T-helper 1 cell treated with Interleukin-12 subunit alpha and Interleukin-12 subunit beta and Interleukin-4 antibody, amounts not matched to agents 30 ng/mL and 1 ng/mL, for 36 hours (primary cell): Measurements from ENCODE around the gene SLITRK3. TPM values are rescaled to one million over a fixed set of nuclear protein-coding genes. Genes with fewer than 3 reads are reported as not detected.

Experiments
- intact Hi-C: fragments of 100-400 bp; cut with micrococcal nuclease; formaldehyde crosslinking; loops from one replicate; pipeline ENCODE4 v1.15.1; 2024
- total RNA-seq: library from RNA; stranded (reverse); gene quantifications from 2 replicates; pipeline ENCODE4 v1.2.3, GENCODE V29; 2022

Gene SLITRK3, protein sequence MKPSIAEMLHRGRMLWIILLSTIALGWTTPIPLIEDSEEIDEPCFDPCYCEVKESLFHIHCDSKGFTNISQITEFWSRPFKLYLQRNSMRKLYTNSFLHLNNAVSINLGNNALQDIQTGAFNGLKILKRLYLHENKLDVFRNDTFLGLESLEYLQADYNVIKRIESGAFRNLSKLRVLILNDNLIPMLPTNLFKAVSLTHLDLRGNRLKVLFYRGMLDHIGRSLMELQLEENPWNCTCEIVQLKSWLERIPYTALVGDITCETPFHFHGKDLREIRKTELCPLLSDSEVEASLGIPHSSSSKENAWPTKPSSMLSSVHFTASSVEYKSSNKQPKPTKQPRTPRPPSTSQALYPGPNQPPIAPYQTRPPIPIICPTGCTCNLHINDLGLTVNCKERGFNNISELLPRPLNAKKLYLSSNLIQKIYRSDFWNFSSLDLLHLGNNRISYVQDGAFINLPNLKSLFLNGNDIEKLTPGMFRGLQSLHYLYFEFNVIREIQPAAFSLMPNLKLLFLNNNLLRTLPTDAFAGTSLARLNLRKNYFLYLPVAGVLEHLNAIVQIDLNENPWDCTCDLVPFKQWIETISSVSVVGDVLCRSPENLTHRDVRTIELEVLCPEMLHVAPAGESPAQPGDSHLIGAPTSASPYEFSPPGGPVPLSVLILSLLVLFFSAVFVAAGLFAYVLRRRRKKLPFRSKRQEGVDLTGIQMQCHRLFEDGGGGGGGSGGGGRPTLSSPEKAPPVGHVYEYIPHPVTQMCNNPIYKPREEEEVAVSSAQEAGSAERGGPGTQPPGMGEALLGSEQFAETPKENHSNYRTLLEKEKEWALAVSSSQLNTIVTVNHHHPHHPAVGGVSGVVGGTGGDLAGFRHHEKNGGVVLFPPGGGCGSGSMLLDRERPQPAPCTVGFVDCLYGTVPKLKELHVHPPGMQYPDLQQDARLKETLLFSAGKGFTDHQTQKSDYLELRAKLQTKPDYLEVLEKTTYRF
- total RNA-seq, result not detected in 2 replicates

DNA sequence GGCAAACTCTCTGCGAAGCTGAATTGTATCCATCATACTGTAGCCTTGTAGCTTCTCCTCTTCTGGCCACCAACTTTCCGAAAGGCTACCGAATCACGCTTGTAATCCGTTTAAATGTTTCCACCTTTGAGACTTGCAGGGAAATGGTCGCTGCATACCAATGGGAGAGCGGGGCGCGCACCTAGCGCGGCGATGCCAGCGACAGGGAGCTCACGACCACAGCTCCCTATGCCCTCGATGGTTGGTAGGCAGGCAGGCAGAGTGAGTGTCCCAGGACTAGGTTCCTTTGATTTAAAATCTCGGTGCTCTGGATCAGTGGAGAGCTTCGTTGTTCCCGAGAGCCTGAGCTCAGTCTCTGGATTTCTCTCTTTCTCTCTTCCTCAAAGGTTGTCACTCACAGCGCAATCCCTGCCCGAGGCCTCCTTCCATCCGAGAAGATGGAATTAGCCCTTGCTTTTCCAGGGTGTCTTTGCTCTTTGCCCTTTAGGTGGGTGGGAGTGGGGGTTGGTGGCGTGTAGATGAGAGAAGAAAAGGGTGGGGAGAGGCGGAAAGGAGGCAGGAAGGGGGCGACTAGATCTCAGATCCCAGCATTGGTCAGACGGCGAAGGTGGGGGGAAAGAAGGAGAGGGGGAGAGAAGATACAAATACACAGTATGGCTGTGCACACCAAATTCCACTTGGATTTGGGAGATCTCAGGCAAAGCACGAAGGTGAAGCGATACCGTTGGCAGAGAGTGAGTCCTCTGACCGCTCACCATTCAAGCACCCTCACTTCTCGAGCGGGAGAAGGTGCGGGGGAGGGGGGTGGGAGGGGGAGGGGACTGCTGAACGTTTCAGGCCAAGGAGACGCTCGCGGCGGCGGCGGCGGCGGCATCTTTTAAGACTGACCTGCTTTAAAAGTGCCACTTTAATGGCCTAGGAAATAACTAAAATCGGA lies at the start of gene SLITRK3:
TSS of gene SLITRK3 (minus strand) at position 745 of the 937 bp plus-strand sequence. CDS start 5,554 bp downstream, outside the sequence.
- intact Hi-C loops, result no loop called here

DNA sequence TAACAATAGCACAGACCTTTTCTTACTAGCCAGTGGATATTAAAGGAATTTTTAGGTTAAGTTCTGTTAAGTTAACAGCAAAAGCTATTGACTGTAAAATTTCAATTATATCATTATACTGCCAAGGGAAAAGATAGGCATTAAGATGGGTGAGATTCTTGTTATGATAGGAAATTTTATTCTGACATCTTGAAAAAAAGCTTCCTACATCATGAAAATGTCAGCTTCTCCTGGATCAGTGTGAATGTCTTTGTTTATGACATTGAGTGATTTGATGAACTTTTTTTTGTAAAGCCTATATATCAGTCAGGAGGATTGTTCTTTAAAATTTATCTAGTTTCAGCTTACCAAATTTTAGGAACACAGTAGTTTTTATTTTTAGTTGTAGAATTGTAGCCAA lies 47.4 kb upstream of the SLITRK3 start:
- intact Hi-C loops, result no loop called here

DNA sequence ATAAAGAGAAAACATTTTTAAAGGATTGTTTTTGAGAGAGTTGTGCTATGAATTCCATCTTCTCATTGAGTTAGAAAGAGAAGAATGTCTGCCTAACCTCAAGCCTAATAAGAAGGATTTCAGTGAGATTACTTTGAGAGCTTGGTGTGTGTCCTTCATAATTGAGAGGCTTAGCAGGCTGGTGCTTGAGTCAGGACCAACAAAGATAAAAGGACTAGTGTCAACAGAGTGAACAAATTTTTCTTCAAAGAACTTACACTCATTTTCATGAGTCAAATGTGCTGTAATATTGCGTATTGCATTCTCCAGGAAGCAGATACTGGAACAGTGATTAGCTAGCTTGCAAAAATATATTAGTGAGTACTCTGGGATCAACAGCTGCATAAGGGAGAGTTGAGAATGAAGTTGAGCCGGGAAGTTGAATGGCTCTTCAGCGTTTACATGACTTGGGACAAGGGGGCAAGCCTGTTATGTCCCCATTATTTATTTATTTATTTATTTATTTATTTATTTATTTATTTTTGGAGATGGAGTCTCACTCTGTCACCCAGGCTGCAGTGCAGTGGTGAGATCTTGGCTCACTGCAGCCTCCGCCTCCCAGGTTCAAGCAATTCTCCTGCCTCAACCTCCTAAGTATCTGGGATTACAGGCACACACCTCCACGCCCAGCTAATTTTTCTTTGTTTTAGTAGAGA lies 37.5 kb upstream of the SLITRK3 start:
- intact Hi-C loops, result no loop called here

DNA sequence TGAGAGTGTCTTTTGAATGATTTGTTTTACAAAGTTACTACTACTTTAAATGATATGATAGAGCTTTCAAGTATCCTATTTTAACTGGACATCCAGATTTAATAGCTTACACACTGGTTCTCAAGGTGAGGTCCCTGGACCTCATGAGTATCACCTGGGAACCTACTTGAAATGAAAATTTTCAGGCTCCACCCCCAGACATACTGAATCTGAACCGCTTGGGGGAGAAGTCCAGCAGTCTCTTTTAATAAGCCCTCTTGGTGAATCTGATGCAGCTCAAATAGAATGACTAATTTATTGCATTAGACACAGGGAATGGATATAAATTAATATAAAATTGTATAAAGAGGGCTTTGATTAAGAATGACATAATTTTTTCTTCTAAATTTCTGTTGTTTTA lies 29.4 kb upstream of the SLITRK3 start:
- intact Hi-C loops, result no loop called here

DNA sequence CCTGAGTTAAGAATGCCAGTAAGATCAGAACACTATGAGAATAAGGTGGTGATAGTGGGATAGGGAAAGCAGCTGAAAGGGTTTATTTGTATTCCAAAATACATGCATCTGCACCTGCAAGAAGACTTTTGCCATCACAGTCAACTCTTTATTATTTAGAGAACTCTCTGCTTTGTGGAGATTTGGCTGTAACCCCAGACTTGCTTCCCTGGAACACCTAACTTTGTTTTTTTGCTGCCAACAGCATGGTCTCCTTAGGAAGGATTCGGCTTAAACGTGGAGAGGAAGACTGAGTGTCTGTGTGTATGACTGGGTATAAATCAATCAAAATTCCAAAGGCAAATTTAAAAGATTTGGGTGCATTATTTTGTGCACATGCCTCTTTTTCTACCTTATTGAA lies 21.6 kb upstream of the SLITRK3 start:
- intact Hi-C loops, result no loop called here

DNA sequence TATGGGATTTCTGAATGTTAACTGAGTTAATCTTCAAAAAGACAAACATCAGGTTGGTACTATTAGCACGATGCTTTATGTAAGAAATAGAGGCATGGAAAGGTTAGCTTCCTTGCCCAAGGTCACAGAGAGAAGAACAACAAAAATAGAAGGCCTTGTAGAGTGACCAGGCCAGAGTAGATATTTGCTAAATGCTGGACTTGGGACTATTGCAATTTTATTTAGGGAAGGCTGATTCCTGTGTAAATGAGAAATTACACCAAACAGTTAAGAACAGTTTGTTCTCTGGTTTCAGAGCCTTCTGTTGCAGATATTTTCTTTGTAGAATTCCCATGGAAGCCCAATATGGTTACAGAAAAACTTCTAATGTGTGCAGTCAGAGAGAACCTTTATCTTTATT lies 16.4 kb upstream of the SLITRK3 start:
- intact Hi-C loops, result no loop called here

DNA sequence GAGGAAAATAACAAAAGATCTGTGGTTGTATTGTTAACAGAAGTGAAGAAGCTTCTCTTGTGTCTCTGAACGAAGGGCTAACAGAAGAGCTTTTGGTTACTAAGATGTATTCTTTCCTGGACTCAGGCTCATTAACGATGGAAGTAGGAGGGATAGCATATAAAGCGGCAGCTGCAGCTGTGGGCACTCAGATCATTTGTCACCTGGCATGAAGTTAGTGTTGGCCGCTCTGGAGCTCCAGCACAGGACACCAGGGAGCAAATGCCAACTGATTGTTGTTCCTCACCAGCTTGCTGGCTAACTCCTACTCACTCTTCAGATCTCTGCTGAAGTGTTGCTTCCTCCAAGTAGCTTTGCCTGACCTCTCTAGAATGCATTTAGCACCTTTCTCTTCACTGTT lies 15.5 kb upstream of the SLITRK3 start:
- intact Hi-C loops, result no loop called here

DNA sequence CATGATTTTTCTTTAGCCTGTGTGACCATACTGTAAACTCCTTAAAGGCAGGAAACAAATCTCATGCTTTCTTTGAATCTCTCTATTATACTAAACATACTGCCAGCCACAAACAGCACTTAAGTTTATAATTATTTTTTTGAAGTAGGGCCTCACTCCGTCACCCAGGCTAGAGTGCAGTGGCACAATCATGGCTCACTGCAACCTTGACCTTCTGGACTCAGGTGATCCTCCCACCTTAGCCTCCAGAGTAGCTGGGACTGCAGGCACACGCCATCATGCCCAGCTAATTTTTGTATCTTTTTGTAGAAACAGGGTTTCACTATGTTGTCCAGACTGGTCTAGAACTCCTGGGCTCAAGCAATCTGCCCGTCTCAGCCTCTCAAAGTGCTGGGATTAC lies 14.5 kb upstream of the SLITRK3 start:
- intact Hi-C loops, result no loop called here

DNA sequence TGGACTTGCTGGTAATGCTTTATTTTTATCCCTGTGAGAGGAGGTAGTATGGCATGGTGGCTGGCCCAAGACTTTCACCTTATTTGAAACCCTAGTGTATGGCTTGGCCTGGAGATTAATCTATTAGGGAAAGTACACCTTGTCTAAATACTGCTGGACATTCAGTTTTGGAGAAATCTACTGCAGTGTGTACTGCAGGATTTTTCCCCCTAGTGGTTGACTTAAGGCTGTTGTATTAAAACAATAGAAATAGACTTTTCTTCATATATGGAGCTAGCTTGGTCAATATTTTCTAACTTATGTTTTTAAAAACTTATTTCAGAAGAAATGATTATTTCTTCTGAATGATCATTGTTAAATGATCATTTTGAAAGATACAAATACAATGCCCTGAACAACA lies 13.9 kb upstream of the SLITRK3 start:
- intact Hi-C loops, result no loop called here

DNA sequence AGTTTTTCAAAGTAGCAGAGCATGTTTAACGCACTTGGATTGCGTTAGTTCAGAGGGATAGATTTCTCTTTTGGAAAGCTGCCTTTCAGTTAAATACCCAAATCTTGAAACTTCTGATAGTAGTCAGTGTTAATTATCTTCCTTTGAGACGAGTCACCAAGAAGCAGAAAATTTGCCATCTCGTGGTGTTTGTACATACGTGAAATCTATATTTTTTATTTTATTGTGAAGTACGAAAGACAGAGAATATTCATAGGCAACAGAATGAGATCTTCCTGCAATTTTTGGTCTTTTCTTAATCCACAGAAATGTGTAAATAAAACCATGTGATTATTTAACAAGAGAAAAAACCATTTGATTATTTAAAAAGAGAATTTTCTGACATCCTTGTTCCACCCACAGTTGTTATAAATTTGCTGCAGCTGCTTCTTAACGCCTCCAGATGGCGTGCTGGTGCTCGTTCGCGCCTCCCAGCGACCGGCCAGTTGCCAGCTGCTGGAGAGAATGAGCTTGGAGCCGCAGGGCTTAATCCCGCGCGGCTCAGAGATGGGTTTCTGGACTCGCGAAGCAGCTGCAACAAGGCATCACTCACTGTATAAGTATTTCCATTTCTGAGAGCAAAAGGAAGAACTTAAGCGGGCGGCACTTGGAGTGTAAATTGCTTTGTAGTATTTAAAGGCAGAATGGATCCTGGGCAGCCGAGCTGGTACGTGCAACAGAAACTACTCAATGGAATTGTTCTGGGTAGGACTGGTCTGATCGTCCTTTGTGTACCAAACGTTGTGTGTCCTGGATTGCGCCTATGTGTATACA lies 10.5 kb upstream of the SLITRK3 start:
- intact Hi-C loops, result no loop called here

DNA sequence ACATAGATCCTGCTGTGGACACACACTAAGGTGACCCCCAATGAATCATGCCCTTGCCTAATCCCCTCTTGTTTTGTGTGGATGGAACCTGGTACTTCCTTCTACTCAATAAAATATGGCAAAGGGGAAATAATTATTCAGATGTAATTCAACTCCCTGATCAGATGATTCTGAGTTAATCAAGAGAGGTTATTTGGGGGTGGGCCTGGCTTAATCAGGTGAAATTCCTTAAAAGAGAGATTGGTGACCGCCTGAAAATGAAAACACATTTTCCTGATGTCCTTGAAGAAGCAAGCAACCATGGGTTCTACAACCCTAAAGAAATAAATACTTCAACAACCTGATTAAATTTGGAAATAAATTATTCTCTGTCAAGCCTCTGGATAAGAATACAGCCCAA lies 8.3 kb upstream of the SLITRK3 start:
- intact Hi-C loops, result no loop called here

DNA sequence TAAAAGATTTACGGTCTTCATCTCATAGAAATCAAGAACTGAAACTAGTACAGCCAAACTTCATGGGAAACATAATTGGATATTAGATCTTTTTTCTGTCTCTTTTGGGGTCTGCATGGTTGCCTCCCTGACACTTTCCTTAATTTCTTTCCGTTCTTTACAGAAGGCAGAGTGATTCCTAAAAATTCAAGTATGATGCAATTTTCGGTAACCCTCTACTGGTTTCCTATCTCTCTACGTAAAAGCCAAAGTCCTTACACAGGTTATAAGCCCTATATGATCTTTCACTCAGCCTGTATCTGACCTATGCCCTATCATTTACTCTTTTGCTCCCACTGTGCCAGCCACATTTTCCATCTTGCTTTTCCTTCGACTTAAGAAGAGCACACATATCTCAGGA lies 6.8 kb upstream of the SLITRK3 start:
- intact Hi-C loops, result no loop called here

DNA sequence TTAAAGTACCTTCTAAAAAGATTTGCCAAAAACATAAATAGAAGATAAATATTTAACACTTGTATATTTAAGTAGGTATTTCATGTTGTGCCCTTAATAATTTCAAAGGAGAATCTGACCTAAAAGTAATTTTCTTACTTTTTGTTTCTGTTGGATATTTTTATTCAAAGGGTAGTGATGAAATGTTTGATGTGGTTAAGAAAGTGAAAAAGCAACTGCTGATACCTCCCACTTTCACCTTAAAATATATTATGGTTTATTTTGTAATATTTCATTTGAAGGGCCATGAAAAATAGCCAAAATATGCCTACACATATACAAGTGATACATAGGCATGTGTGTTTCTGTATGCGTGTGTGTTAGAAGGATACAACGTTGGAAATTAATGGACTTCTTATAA lies 5.8 kb upstream of the SLITRK3 start:
- intact Hi-C loops, result no loop called here

DNA sequence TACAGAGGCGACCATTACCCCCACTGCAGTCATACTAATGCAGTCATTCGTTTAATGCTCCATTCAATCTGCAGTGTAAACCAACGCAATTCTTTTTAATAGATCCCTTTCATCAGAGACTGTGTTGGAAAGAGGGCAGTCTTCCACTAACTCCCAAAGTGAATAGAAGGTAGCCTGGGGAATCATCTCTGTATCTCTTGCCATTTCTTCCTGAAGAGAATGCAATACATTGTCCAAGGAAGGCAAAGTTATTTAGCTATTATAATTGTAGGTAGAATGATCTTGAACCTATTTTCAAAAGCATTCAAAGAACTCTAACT lies 1.3 kb upstream of the SLITRK3 start:
- intact Hi-C loops, result no loop called here

DNA sequence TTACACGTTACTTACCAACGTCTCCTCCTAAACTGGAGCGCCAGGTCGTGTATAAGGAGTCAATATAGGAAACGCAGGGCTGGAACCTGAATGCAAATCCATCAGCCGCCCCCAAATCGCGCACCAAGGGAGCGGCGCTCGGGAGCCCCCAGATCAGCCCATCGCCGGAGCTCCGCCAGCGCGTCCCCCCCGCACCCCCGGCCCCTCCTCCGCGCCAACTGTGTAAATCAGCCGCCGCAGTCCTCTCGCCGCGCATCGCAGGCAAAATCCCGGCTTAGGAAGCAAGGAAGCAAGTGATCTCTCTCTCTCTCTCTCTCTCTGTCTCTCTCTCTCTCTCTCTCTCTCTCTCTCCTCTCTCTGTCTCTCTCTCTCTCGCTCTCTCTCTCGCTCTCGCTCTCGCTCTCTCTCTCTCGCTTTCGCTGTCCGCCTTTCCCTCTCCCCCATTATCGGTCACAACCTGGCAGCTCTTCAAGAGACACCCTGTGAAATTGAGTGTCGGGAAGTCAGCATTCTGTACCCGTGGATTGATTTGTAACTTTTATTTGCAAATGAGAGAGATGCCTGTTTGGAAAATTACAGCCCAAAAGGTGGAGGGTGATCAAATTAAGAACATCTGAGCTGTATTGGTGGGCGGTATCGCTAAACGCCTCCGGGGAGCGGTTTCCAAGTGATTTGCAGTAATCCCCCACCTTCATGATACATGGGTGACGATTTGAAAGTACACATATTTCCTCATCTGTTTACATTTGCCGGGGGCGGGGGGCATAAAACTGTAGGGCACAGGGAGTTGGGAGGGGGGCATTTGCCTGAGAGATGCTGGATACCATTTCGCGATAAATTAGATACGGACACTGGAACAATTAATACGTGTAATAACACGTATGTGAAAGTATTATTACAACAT lies 645 bp upstream of the SLITRK3 start:
- intact Hi-C loops, result no loop called here

DNA sequence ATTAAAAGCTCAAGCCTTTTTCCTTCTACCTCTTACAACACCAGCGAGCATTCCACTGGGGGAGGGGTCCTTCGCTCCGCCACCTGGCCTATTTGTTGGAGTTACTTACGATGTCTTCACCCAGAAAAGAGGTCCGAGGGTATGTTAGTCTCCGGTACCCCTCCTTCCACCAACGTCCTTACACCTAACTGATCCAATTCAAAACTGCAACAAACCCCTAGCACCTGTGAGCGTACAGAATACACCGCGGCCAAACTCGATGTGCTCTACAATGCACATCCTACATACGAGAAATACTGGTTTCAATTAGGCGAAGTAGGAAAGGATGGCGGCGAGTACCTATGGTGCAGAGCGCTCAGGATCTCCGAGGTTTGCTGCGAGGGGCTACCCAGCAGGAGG lies 944 bp downstream of the SLITRK3 start:
- intact Hi-C loops, result no loop called here

DNA sequence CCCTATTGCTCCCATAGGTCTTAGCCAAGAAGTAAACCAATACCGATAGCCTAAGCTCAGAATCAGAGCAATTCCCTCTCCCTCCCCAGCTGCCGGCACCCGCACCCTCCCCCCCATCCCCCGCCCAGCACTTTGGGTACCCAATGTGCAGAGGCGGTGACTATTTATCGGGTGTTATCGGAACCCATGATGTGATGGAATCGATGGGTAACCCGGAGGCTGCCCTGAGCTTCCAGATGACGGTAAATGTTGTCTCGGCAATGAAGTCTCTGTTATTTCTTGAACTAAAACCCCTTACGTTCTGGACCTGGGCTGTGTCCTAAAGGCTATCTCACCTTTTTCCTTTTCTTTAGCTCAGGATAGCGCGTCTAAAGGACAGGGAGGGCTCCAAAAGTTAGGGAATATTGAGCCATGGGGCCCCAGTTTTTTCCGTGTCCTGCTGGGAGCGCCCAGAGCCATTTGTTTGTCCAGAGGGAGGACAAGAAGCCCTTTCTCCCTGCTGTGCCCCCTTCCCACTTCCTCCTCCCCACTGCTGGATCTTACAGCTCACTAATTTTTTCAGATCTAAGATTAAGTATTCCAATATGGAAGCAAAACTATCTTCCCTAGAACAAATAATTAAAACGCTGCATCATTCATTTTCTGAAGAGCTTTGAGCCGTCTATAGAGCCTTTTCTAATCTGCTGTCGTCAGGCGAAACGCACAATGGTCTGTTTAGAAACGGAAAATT lies 1.5 kb downstream of the SLITRK3 start:
- intact Hi-C loops, result no loop called here
